Astrocyte of the spinal cord (primary cell): Measurements from ENCODE around the gene CADPS.

ENCODE experiments used
- DNase-seq: peaks from one replicate; pipeline ENCODE4 v3.0.0; 2011; ENCODE audit warnings: low read depth, low spot score
- H3K4me3 ChIP-seq: 2 replicates; pipeline ENCODE4 v1.5.1; 2011; ENCODE audit warnings: low read depth, mild to moderate bottlenecking, low read length, moderate library complexity
- CTCF ChIP-seq: IDR thresholded peaks from 2 replicates; pipeline ENCODE4 v1.5.1; 2012; ENCODE audit warnings: low read depth, mild to moderate bottlenecking, low read length, inconsistent platforms
- in situ Hi-C: cut with HindIII; loops from 2 replicates; pipeline ENCODE4 v1.10.0; 2017; ENCODE audit warnings: low sequenced_read_pairs

Gene CADPS

GRCh38 chr3:62371720-62372591, 503.3 kb downstream of the CADPS start:
- H3K4me3 ChIP-seq = no peak overlapping the region
- in situ Hi-C loops = no loop called here
- no peak for DNase-seq
- no peak for TF ChIP-seq CTCF

GRCh38 chr3:62370858-62371719, 504.1 kb downstream of the CADPS start:
- H3K4me3 ChIP-seq = no peak overlapping the region
- in situ Hi-C loops = no loop called here
- DNase-seq = no peak
- TF ChIP-seq CTCF = no peak

- TF ChIP-seq CTCF = no peak
- no peak overlapping the region for H3K4me3 ChIP-seq
- no peak for DNase-seq
- in situ Hi-C loops = no loop called here
These were observed 504.9 kb downstream of the CADPS start for GRCh38 chr3:62370112-62370857.

- no peak for DNase-seq
- H3K4me3 ChIP-seq = no peak overlapping the region
- in situ Hi-C loops = no loop called here
- no peak for TF ChIP-seq CTCF
These were observed 505.8 kb downstream of the CADPS start for GRCh38 chr3:62369476-62369743.

GRCh38 chr3:62368705-62369475, 506.3 kb downstream of the CADPS start:
- DNase-seq = no peak
- in situ Hi-C loops = no loop called here
- no peak for TF ChIP-seq CTCF
- H3K4me3 ChIP-seq = no peak overlapping the region

GRCh38 chr3:62368290-62368704, 506.9 kb downstream of the CADPS start:
- no peak overlapping the region for H3K4me3 ChIP-seq
- DNase-seq = no peak
- in situ Hi-C loops = no loop called here
- no peak for TF ChIP-seq CTCF
